ENCODE data around the gene SNX3.

DNA sequence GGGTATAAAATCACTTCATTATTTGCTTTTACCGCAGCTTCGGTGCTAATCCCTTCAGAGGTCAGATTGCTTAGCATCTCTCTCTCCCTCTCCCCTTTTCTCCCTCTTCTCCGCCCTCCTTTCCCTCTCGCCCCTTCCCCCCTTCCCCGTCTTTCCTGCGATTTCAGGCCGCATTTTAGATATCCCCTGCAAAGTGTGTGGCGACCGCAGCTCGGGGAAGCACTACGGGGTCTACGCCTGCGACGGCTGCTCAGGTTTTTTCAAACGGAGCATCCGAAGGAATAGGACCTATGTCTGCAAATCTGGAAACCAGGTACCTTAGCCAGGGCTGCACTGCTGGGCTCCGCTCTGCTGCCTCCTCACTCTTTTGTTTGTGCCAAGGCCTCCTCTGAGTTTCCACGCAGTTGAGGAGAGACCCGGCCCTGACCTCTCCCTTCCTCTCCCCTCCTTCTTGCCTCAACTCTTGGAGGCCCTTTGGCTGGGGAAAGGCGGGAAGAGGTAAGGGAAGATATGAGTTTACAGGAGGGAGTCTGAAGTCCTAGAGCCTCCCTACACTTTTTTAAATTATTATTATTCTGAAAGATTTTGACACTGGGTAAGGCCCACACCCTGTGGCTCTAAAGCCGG is 89.4 kb downstream of the SNX3 start:
- no peak for TF ChIP-seq CTCF (conservative IDR thresholded peaks at IDR 0.05; ENCODE audit: low read length)
- TF ChIP-seq EZH2phosphoT487 (IDR thresholded peaks at IDR 0.05; ENCODE audit: borderline replicate concordance, low read depth, low read length): no peak
